Stimulated activated CD8-positive, alpha-beta memory T cell treated with anti-CD3 and anti-CD28 coated beads, Interleukin-12 subunit alpha, Interleukin-12 subunit beta, amount 100 ng/mL, for 24 hours (primary cell): Measurements from ENCODE around the gene IQCE.
"Not testable (repeated sequence)": the region's sequence is repeated elsewhere in the genome, so short reads cannot be mapped to it uniquely, and the experiment has no call there.

Experiments
- DNase-seq: peaks from one replicate; pipeline ENCODE4 v3.0.0-alpha.2; 2020; ENCODE audit errors: extremely low read depth

IQCE gene

GRCh38 chr7:2576742-2577491 is 18.1 kb downstream of the IQCE start:
- no peak for DNase-seq

DNA sequence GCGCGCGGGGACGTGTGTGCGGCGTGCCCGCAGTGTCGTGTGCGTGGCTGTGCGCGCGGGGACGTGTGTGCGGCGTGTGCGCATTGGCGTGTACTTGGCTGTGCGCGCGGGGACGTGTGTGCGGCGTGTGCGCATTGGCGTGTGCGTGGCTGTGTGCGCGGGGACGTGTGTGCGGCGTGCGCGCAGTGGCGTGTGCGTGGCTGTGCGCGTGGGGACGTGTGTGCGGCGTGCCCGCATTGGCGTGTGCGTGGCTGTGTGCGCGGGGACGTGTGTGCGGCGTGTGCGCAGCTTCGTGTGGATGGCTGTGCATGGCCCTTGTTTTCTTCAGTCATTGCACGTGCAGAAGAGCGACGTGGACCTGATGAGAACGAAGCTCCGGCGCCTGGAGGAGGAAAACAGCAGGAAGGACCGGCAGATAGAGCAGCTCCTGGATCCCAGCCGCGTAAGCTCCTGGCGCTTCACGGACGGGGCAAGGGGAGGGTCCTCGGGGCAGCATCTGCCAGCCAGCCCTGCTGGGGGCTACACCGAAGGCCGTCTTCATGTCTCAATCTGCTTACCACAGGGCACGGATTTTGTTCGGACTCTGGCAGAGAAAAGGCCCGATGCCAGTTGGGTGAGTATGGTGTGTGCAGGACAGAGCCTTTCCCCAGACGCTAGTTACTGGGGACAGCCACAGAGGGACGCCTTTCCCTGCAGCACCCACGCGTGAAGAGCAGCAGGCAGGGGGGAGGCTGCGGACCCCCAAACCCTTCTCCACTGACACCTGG is 19.3 kb downstream of the IQCE start:
- DNase-seq, result no peak

GRCh38 chr7:2580636-2581035 is 21.9 kb downstream of the IQCE start:
- DNase-seq, result no peak

- DNase-seq, result no peak
Measured at GRCh38 chr7:2582006-2582735, 23.4 kb downstream of the IQCE start.

- no peak for DNase-seq
Measured at GRCh38 chr7:2583798-2584580, 25.2 kb downstream of the IQCE start.

- DNase-seq, result no peak
Measured at GRCh38 chr7:2585446-2585845, 26.7 kb downstream of the IQCE start.

DNA sequence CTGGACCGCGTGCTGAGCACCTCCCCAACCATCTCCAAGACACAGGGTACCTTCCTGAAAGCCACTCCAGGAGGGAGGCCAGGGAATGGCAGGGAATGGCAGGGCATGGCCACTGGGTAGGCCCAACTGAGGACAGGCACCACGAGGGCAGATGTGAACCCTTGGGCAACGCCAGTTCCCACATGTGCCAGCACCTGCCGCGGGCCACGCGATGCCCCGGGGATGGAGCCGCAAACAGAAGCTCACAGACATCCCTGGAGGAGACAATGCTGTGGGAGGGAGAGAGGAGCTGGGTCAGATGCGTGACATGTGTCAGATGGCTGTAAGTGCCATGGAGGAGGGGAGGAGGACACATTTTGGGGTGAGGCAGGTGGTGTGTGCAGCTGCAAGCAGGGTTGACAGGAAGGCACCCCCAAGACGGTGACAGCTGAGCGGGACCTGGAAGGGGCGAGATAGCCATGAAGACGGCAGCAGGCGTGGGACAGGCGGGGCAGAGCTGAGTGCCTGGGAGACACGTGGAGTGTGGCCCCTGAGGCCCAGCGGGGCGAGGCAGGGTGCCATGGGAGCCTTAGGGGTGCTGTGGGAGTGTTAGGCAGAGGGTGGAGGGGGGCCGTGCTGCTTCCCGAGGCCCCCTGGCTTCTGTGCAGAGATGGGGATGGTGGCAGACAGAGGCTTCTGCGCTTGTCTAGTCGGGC is 27.7 kb downstream of the IQCE start:
- DNase-seq, result no peak

DNA sequence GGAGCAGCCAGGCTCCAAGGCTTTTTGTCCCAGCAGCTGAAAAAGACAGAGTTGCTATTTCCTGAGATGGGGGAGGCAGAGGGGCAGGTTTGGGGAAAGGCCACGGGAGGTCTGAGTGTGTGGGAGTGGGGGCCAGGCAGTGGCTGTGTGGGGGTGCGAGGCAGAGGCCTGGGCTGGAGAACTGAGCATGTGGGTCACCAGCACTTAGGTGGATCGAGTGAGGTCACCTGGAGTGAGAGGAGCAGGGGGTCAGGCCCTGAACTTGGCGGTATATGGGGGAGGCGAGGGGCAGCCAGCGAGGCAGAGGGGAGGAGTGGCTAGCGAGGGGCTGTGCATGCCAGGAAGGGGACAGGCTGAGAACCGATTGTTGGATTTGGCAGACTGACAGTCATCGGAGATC is 28.4 kb downstream of the IQCE start:
- no peak for DNase-seq

DNA sequence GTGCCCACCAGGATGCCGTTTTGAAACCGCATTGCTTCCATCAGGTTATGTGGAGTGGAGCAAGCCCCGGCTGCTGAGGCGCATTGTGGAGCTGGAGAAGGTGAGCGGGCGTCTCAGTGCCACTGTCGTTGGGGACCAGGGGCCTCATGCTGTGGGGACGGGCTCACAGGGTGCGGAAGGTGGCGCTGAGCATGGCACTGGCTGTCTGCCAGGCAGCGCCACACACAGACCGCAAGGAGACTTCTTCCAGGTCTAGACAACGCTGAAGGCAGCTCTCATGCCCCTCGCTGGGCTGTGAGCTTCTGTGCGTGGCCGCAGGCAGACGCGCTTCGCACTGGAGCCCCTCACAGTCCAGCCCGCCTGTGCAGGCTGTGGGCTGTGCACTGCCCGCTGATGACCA is 29.0 kb downstream of the IQCE start:
- no peak for DNase-seq

DNA sequence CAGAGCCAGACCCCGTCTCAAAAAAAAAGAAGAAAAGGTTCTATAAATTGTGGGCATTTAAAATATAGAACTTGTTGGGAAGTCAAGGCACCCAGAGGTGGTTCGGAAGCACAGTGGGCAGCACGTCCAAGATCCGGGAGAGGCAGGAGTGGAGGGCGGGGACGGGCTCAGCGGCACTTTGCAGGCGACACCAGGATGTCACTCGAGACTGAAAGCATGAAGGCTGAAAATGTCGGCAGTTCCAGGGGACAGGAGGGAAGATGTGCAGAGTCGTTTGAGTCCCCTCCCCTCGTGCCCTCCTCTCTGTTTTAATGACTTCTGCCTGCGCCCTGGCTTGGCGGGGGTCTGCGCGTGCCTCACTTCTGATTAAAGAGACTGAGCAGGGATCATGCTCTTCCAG is 30.6 kb downstream of the IQCE start:
- no peak for DNase-seq

- not testable (repeated sequence) for DNase-seq
Measured at GRCh38 chr7:2589941-2590340, 31.2 kb downstream of the IQCE start.

DNA sequence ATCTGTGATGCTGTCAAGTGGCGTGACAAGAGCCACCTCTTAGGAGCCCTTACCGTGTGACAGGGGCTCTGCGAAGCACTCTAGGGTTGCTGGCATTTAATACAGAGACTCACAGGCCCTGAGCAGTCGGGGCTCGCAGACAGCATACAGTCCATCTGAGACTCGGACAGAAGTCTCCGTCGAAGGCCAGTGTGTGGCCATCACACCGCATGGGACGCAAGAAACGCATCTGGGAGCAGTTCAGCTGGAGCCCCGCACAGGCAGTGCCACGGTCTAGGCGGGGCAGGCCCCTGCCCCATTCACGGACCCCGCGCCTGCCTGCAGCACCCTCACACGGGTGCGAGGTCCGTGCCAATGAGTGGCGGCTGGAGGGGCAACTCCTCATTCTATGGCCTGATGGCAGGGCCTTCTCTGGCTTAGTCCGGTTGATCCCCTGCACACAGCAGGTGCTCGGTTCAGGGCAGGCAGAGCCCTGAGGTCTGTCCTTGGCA is 33.6 kb downstream of the IQCE start:
- no peak for DNase-seq

- DNase-seq, result no peak
Measured at GRCh38 chr7:2593036-2593727, 34.4 kb downstream of the IQCE start.

DNA sequence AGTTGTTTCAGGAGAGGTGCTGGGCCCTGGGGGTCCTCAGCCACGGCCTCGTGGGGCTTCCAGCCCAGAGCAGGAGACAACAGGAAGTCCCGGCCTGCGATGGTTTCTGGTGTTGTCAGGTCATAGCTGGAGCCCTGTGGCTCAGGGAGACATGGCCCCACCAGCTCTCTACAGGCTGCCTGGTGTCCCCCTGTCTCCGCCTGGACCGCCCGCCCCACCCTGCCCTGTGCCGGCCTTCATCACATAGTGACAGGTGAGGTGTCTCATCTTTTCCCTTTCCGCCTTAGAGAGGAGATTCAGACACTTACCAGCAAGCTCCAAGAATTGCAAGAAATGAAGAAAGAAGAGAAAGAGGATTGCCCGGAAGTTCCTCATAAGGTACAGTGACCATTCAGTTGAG is 35.8 kb downstream of the IQCE start:
- no peak for DNase-seq

- DNase-seq, result no peak
Measured at GRCh38 chr7:2595258-2595860, 36.6 kb downstream of the IQCE start.

GRCh38 chr7:2596464-2597272 is 37.9 kb downstream of the IQCE start:
- DNase-seq, result no peak

- DNase-seq, result no peak
Measured at GRCh38 chr7:2597273-2597640, 38.5 kb downstream of the IQCE start.

DNA sequence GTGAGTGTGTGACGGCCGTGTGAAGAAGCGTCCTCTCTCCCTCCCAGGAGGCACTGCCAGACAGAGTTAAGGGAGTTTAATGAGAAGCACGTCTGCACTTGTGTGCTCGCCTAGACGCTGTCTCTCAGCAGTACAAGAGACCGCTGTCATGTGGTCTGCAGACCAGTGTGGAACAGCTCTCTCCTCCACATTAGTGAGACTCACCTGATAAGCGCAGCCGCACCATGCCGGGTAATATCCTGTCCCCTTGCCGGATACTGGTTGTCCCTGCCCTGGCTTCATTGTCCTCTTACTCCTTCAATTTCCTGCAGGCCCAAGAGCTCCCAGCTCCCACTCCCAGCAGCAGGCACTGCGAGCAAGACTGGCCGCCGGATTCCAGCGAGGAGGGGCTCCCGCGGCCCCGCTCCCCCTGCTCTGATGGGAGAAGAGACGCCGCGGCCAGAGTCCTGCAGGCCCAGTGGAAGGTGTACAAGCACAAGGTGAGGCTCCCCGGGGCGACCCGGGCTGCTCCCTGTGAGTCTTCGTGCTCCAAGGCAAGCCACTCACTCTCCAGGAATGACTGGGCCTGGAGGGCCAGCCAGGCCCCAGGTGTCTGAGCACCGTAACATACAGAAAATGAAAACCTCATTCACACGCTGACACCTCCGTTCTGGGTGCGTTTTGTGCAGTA is 39.5 kb downstream of the IQCE start:
- DNase-seq, result no peak

DNA sequence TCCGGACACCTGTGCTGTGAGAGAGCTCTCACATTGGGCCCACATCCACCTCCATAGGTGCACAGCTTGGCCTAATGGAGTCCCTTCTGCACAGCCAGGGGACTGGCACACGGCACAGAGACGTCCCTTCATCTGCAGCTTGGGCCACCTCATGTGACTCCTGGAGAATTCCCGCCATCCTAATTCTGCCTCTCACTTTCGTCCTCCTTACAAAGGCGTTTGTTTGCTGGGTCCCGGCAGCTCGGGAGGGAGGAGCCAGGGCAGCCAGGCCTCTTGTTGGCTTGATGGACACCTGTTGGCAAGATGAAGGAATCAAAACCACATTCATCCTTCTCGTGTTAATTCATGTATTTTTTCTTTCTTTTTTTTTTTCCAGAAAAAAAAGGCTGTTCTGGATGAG is 42.3 kb downstream of the IQCE start:
- DNase-seq, result no peak
